ENCODE measurements around the gene TMEM86A. TPM values are rescaled to one million over a fixed set of nuclear protein-coding genes. Genes with fewer than 3 reads are reported as not detected.

The TMEM86A gene
- total RNA-seq, 2 experiments from 2014 or later = 0.09 to 0.26 TPM

Other genes starting within 250 kb of the TMEM86A start
- not detected for gene LDHAL6A, start 242.9 kb upstream of the TMEM86A start, total RNA-seq
- gene TSG101, start 171.8 kb upstream of the TMEM86A start, total RNA-seq = 10 to 100 TPM; 39.2 to 85.0 TPM
- 10 to 100 TPM; 14.3 to 16.0 TPM for gene UEVLD, start 110.0 kb upstream of the TMEM86A start, total RNA-seq
- 1 to 10 TPM; 1.3 to 3.0 TPM for gene MISFA, start 99.0 kb upstream of the TMEM86A start, total RNA-seq
- 10 to 100 TPM; 17.8 to 26.4 TPM for gene SPTY2D1, start 64.4 kb upstream of the TMEM86A start, total RNA-seq
- under 1 TPM; 0.28 to 0.41 TPM for gene IGSF22, start 27.4 kb downstream of the TMEM86A start, total RNA-seq
- not detected for gene PTPN5, start 93.0 kb downstream of the TMEM86A start, total RNA-seq
- gene MRGPRX1, start 240.6 kb downstream of the TMEM86A start, total RNA-seq = not detected